Gastrocnemius medialis (tissue), 4 donors: ENCODE results near the gene PTPRM.

Experiments used
- CTCF ChIP-seq, 5 experiments: fragments of 450-650 bp in 3 of 5; fragments of 200-600 bp in 2 of 5; sonication (generic) in 2 of 5; IDR thresholded peaks in 4 of 5; conservative IDR thresholded peaks in 1 of 5; 1 replicate in 4 of 5; 2 replicates in 1 of 5; pipeline ENCODE4 v1.5.1; 2016 to 2019; ENCODE audit warnings: antibody characterized with exemption in 5 of 5, mild to moderate bottlenecking in 3 of 5, moderate library complexity in 3 of 5
- POLR2A ChIP-seq, 2 donors: fragments of 450-650 bp; IDR thresholded peaks; one replicate each; pipeline ENCODE4 v1.6.1; 2017; ENCODE audit warnings: antibody characterized with exemption in 2 of 2, mild to moderate bottlenecking in 2 of 2, moderate library complexity in 2 of 2

GRCh38 chr18:8006979-8007378 lies 439.9 kb downstream of the PTPRM start:
- TF ChIP-seq POLR2A (IDR thresholded peaks at IDR 0.05) (no peak), CTCF (IDR thresholded peaks at IDR 0.05 in 4 of 5, conservative IDR thresholded peaks at IDR 0.05 in 1 of 5) (no peak)
